GM12878 (cell line): ENCODE data around the gene CSK. TPM values are rescaled to one million over a fixed set of nuclear protein-coding genes. Genes with fewer than 3 reads are reported as not detected.

ENCODE experiments used
- ATAC-seq: fragments of 200-7000 bp; cut with Tn5 transposase; 3 replicates; pipeline ENCODE4 v1.9.1; 2020; ENCODE audit warnings: mild to moderate bottlenecking, moderate library complexity
- BruUV-seq: library from RNA; stranded (reverse); fragments of 400-500 nt; replicated peaks from 2 replicates; lab custom pipeline; 2021; lab: Mats Ljungman, UMichigan
- CTCF ChIA-PET: fragments of 300-600 bp; sonication (Branson Sonifier 250); formaldehyde crosslinking; extraction: SDS; loops from one replicate; lab custom pipeline; 2021; ENCODE audit warnings: inconsistent platforms; lab: Yijun Ruan, JAX
- POLR2A ChIA-PET: fragments of 350-600 bp; formaldehyde crosslinking; extraction: SDS; loops from one replicate; lab custom pipeline; 2021; ENCODE audit warnings: inconsistent platforms; lab: Charles Lee
- RAD21 ChIA-PET: fragments of 300-600 bp; sonication (Branson Sonifier 250); formaldehyde crosslinking; loops from one replicate; lab custom pipeline; 2023; ENCODE audit warnings: antibody characterized with exemption; ENCODE audit not compliant: unreplicated experiment; lab: Charles Lee
- SMC1A ChIA-PET: fragments of 300-600 bp; sonication (Branson Sonifier 250); formaldehyde crosslinking; loops from one replicate; lab custom pipeline; 2023; ENCODE audit not compliant: unreplicated experiment, uncharacterized antibody; lab: Charles Lee
- DNase-seq: peaks from one replicate; pipeline ENCODE4 v3.0.0-alpha.2; 2011; ENCODE audit warnings: low read depth, low spot score
- FAIRE-seq: peaks from 3 replicates; lab custom pipeline; 2011; peaks lifted over from hg19 to GRCh38; lab: Jason Lieb, UNC
- H2AFZ ChIP-seq: 2 replicates; pipeline ENCODE4 v1.6.0; 2011; ENCODE audit warnings: low read depth, low read length, control low read depth; ENCODE audit not compliant: control insufficient read depth
- H3K27ac ChIP-seq: 2 replicates; pipeline ENCODE4 v1.5.1; 2011; ENCODE audit warnings: control low read depth; ENCODE audit not compliant: control insufficient read depth, insufficient read depth
- H3K27me3 ChIP-seq, 2 experiments: replicated peaks in 1 of 2; 2 replicates each; pipeline versions ENCODE4 v1.6.0 to v1.6.1; 2011; ENCODE audit warnings: low read length in 1 of 2; ENCODE audit not compliant: control insufficient read depth in 2 of 2, insufficient read depth in 2 of 2
- H3K36me3 ChIP-seq, 2 experiments: 2 replicates each; pipeline ENCODE4 v1.5.1; 2011; ENCODE audit warnings: low read length in 1 of 2; ENCODE audit not compliant: control insufficient read depth in 2 of 2, insufficient read depth in 2 of 2
- H3K4me1 ChIP-seq: 2 replicates; pipeline ENCODE4 v1.6.1; 2011; ENCODE audit warnings: mild to moderate bottlenecking, low read length, moderate library complexity, mixed read lengths; ENCODE audit not compliant: control insufficient read depth, insufficient read depth
- H3K4me2 ChIP-seq: 2 replicates; pipeline ENCODE4 v1.6.0; 2011; ENCODE audit warnings: control low read depth; ENCODE audit not compliant: control insufficient read depth, insufficient read depth
- H3K4me3 ChIP-seq: fragments of 200-600 bp; sonication (generic); 2 replicates; pipeline ENCODE4 v1.5.1; 2016
- H3K79me2 ChIP-seq: 2 replicates; pipeline ENCODE4 v1.6.0; 2011; ENCODE audit warnings: low read length; ENCODE audit not compliant: control insufficient read depth, insufficient read depth
- H3K9ac ChIP-seq: 2 replicates; pipeline ENCODE4 v1.8.0; 2011; ENCODE audit warnings: low read length, control low read depth, mixed read lengths; ENCODE audit not compliant: control insufficient read depth, insufficient read depth
- H3K9me3 ChIP-seq: replicated peaks from 3 replicates; pipeline ENCODE4 v1.5.1; 2011; ENCODE audit warnings: mild to moderate bottlenecking, low read length; ENCODE audit not compliant: control insufficient read depth, insufficient read depth
- H4K20me1 ChIP-seq: 2 replicates; pipeline ENCODE4 v1.6.0; 2011; ENCODE audit not compliant: control insufficient read depth, insufficient read depth
- BACH1 ChIP-seq: fragments of 450-650 bp; IDR thresholded peaks from 2 replicates; pipeline ENCODE4 v1.6.1; 2017; ENCODE audit warnings: mild to moderate bottlenecking, borderline replicate concordance
- CHD2 ChIP-seq: IDR thresholded peaks from 2 replicates; pipeline ENCODE4 v1.6.1; 2011; ENCODE audit warnings: low read depth, low read length, improper control_type of control experiment, borderline replicate concordance
- EED ChIP-seq: sonication (generic); IDR thresholded peaks from 2 replicates; pipeline ENCODE4 v1.6.1; 2016; ENCODE audit warnings: antibody characterized with exemption, low read depth
- EGR1 ChIP-seq, 2 experiments: IDR thresholded peaks; 1 replicate in 1 of 2; 2 replicates in 1 of 2; pipeline ENCODE4 v1.6.1; 2011 to 2012; ENCODE audit warnings: low read depth in 2 of 2, low read length in 2 of 2, borderline replicate concordance in 1 of 2, mild to moderate bottlenecking in 1 of 2, moderate library complexity in 1 of 2
- GATAD2B ChIP-seq: fragments of 450-650 bp; conservative IDR thresholded peaks from 2 replicates; pipeline ENCODE4 v1.6.1; 2017; ENCODE audit warnings: low read depth, mild to moderate bottlenecking, moderate library complexity
- KLF5 ChIP-seq: fragments of 450-650 bp; IDR thresholded peaks from 2 replicates; pipeline ENCODE4 v1.6.1; 2014; ENCODE audit warnings: mild to moderate bottlenecking; ENCODE audit not compliant: partially characterized antibody
- MTA2 ChIP-seq: fragments of 450-650 bp; IDR thresholded peaks from 2 replicates; pipeline ENCODE4 v1.6.1; 2016; ENCODE audit warnings: low read depth, mild to moderate bottlenecking, moderate library complexity
- NFIC ChIP-seq: IDR thresholded peaks from 2 replicates; pipeline ENCODE4 v1.6.1; 2012; ENCODE audit warnings: low read depth, mild to moderate bottlenecking, inconsistent platforms, low read length, moderate library complexity
- PAX8 ChIP-seq: fragments of 450-650 bp; IDR thresholded peaks from 2 replicates; pipeline ENCODE4 v1.6.1; 2017; ENCODE audit warnings: mild to moderate bottlenecking, moderate library complexity
- PML ChIP-seq: IDR thresholded peaks from 2 replicates; pipeline ENCODE4 v1.6.1; 2012; ENCODE audit warnings: low read length, inconsistent platforms
- RBBP5 ChIP-seq: fragments of 200-600 bp; sonication (generic); conservative IDR thresholded peaks from 2 replicates; pipeline ENCODE4 v1.6.1; 2016
- RFX5 ChIP-seq: IDR thresholded peaks from 2 replicates; pipeline ENCODE4 v1.6.1; 2011; ENCODE audit warnings: low read depth, low read length, improper control_type of control experiment
- RUNX3 ChIP-seq: IDR thresholded peaks from 2 replicates; pipeline ENCODE4 v1.6.1; 2012; ENCODE audit warnings: low read length, inconsistent platforms
- SMAD1 ChIP-seq: fragments of 450-650 bp; IDR thresholded peaks from 2 replicates; pipeline ENCODE4 v1.6.1; 2018; ENCODE audit warnings: mild to moderate bottlenecking, low read depth; ENCODE audit not compliant: partially characterized antibody
- TCF12 ChIP-seq: IDR thresholded peaks from 2 replicates; pipeline ENCODE4 v1.6.1; 2011; ENCODE audit warnings: low read depth, mild to moderate bottlenecking, low read length
- TCF3 ChIP-seq: IDR thresholded peaks from 2 replicates; pipeline ENCODE4 v1.6.1; 2012; ENCODE audit warnings: low read depth, mild to moderate bottlenecking, low read length, borderline replicate concordance; ENCODE audit not compliant: insufficient read depth
- WGBS: methylation state at CpG from one replicate; pipeline ENCODE4 v1.1.6; 2016; ENCODE audit warnings: low lambda C conversion rate; ENCODE audit not compliant: insufficient replicate concordance, insufficient coverage; ENCODE audit errors: missing lambda C conversion rate; 5-methylcytosine and 5-hydroxymethylcytosine counted together
- in situ Hi-C: fragments of 300-500 bp; cut with MboI; formaldehyde crosslinking; loops from 9 replicates; pipeline ENCODE4 v1.14.3; 2018; ENCODE audit warnings: mixed read lengths
- intact Hi-C: fragments of 100-400 bp; cut with micrococcal nuclease; formaldehyde crosslinking; loops from one replicate; pipeline ENCODE4 v1.14.2; 2022; ENCODE audit not compliant: unreplicated experiment
- polyA plus RNA-seq, 11 experiments: library from polyadenylated mRNA; depleted of rRNA in 4 of 11; unstranded in 6 of 11; stranded (reverse) in 5 of 11; fragments of >200 nt; fragmentation: Nextera tagmentation in 4 of 11; fragmentation: Illumina TruSeq in 1 of 11; extraction: Ambion mirVana in 4 of 11; extraction: Trizol in 1 of 11; gene quantifications; 1 replicate in 1 of 11; 2 replicates in 10 of 11; pipeline versions ENCODE4 v1.2.1 to v1.2.3, GENCODE V29; 2011 to 2016; ENCODE audit warnings: inconsistent platforms in 2 of 11, missing spikeins in 2 of 11, low read depth in 1 of 11
- total RNA-seq, 4 experiments: library from RNA; depleted of rRNA in 3 of 4; stranded (reverse); fragments of >200 nt in 3 of 4; fragmentation: Illumina TruSeq in 1 of 4; extraction: Trizol in 1 of 4; gene quantifications; 2 replicates each; pipeline versions ENCODE4 v1.2.1 to v1.2.3, GENCODE V29; 2013 to 2021
- TF ChIP-seq, protein P1 (sequence below): fragments of 450-650 bp; IDR thresholded peaks from 2 replicates; pipeline ENCODE4 v1.6.1; 2016; ENCODE audit warnings: mild to moderate bottlenecking
- TF ChIP-seq, protein P2 (sequence below): fragments of 450-650 bp; IDR thresholded peaks from 2 replicates; pipeline ENCODE4 v1.6.1; 2017; ENCODE audit warnings: mild to moderate bottlenecking, moderate library complexity

Gene CSK
- total and polyA plus RNA-seq, 10 of the 15 experiments (the other 5 are each of a cell fraction or from before 2014, with no cell fraction given) = 3.4 to 327 (median 75.8) TPM

DNA sequence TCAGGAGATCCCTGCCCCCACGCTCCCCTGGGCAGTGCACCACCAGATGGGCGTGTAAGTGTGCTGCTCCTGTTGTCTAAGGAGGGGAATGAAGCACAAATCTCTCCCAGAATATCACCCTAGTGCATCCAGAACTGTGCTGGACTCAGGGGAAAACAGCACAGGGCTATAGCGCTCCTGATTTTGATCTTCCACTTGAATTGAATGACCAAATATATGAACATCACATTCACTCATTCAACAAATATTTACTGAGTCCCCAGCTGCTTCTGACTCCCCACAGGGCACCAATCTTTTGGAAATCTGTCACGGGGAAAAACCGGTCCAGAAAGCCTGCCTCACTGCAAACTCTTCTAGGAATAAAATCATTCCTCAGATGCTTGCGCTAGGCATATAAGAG is 47.0 kb downstream of the CSK start:
- BruUV-seq = no TSS peak
- Histone ChIP-seq H4K20me1 (no peaks in the 10 kb centered on the region), H3K27me3 (peaks cover 0 to 16% of the 10 kb centered on the region in 2 experiments; a peak in 3 of 4 replicates), H3K4me2 (no peak overlapping the region), H3K36me3 (no peaks in the 10 kb centered on the region), H3K27ac (no peak overlapping the region), H3K79me2 (no peaks in the 10 kb centered on the region), H3K4me3 (no peak overlapping the region), H2AFZ (no peak overlapping the region), H3K9ac (no peak overlapping the region), H3K9me3 (no peaks in the 10 kb centered on the region), H3K4me1 (no peaks in the 10 kb centered on the region)
- 57% methylated on average over 6 of the region's 6 CpGs for WGBS
- DNase-seq (no peak), ATAC-seq (no peak), FAIRE-seq (no peak)
- RAD21 ChIA-PET = interaction anchor here (1.3 kb wide), 1 partner anchor 73 kb away, joined by 6 read pairs; no protein-coding TSS in a partner anchor
- SMC1A ChIA-PET = interaction anchor here (1.0 to 1.9 kb wide), 4 partner anchors 29 to 194 kb away, joined by 3 to 6 read pairs (median 4); no protein-coding TSS in a partner anchor
- TF ChIP-seq GATAD2B (no peak), BACH1 (no peak), MTA2 (no peak), KLF5 (no peak), NFIC (no peak), SMAD1 (no peak), EGR1 (IDR thresholded peaks at IDR 0.05; ENCODE audit: borderline replicate concordance in 1 of 2, low read depth in 2 of 2, low read length in 2 of 2) (no peak), EED (no peak), PAX8 (no peak), PML (no peak), RFX5 (no peak), RUNX3 (no peak), TCF12 (no peak), RBBP5 (no peak), TCF3 (no peak), CHD2 (no peak)
- TF ChIP-seq, protein P1, sequence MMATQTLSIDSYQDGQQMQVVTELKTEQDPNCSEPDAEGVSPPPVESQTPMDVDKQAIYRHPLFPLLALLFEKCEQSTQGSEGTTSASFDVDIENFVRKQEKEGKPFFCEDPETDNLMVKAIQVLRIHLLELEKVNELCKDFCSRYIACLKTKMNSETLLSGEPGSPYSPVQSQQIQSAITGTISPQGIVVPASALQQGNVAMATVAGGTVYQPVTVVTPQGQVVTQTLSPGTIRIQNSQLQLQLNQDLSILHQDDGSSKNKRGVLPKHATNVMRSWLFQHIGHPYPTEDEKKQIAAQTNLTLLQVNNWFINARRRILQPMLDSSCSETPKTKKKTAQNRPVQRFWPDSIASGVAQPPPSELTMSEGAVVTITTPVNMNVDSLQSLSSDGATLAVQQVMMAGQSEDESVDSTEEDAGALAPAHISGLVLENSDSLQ = no peak
- TF ChIP-seq, protein P2, sequence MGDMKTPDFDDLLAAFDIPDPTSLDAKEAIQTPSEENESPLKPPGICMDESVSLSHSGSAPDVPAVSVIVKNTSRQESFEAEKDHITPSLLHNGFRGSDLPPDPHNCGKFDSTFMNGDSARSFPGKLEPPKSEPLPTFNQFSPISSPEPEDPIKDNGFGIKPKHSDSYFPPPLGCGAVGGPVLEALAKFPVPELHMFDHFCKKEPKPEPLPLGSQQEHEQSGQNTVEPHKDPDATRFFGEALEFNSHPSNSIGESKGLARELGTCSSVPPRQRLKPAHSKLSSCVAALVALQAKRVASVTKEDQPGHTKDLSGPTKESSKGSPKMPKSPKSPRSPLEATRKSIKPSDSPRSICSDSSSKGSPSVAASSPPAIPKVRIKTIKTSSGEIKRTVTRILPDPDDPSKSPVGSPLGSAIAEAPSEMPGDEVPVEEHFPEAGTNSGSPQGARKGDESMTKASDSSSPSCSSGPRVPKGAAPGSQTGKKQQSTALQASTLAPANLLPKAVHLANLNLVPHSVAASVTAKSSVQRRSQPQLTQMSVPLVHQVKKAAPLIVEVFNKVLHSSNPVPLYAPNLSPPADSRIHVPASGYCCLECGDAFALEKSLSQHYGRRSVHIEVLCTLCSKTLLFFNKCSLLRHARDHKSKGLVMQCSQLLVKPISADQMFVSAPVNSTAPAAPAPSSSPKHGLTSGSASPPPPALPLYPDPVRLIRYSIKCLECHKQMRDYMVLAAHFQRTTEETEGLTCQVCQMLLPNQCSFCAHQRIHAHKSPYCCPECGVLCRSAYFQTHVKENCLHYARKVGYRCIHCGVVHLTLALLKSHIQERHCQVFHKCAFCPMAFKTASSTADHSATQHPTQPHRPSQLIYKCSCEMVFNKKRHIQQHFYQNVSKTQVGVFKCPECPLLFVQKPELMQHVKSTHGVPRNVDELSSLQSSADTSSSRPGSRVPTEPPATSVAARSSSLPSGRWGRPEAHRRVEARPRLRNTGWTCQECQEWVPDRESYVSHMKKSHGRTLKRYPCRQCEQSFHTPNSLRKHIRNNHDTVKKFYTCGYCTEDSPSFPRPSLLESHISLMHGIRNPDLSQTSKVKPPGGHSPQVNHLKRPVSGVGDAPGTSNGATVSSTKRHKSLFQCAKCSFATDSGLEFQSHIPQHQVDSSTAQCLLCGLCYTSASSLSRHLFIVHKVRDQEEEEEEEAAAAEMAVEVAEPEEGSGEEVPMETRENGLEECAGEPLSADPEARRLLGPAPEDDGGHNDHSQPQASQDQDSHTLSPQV = no peak
- in situ Hi-C loops = no loop called here
- CTCF ChIA-PET = interaction anchor here (1.4 to 6.3 kb wide), 4 partner anchors 29 to 194 kb away, joined by 4 to 53 read pairs (median 6); no protein-coding TSS in a partner anchor
- POLR2A ChIA-PET = interaction anchor here (0.6 kb wide), 1 partner anchor 129 kb away, joined by 4 read pairs; no protein-coding TSS in a partner anchor
- intact Hi-C loops = no loop called here
